Kasumi-1 (cell line): ENCODE measurements around the gene C1orf167.

ENCODE experiments used
- DNase-seq, 2 experiments: peaks; one replicate each; lab custom pipeline; 2025; lab: John Stamatoyannopoulos, UW

C1orf167 gene

DNA sequence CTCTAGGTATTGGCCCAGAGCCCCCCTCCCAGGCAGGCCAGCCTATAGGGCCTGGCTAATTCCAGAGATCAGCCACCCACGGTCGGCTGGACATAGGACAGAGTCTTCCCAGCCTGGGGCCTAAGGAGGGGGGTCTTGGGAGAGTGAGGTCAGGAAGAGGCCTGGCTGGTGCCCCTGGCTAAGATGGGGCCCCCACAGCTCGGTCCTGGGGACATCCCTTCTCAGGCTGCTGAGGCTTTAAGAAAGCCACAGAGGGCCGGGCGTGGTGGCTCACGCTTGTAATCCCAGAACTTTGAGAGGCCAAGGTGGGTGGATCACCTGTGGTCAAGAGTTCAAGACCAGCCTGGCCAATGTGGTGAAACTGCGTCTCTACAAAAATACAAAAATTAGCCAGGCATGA lies 2.5 kb downstream of the C1orf167 start:
- DNase-seq = no peak

DNA sequence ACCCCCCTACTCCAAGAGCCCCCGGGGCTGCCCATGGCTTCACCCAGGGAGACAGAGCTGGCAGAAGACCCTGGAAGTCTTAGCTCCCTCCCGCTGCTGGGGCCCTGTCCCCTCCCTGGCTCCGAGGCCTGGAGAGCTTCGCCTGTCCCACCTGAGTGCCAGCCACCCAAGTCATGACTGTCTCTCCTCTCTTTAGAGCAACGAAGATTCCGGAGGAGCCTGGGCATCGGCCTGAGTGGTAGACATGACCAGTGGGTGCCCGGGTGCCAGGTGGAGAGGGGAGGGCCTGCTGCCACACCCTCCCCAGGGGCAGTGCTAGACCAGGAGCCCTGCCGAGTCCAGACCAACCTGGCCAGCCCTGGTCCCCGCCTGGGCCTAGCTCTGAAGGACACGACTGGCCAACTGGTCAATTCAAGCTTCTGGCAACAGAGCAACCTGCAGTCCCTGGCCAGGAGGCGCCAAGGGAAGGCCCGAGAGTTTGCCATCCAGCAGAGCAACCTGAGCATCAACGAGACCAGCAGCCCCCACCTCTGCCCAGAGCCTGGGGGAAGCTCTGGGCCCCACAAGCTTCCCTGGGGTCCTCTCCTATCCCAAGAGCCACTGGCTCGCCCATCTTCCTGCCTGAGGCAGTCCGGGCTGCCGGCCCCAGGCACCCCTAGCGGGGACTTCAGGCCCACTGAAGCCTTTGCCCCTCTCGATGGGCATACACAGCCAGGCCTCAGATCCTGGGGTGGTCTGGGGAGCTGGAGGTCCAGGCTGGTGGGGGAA lies 3.9 kb downstream of the C1orf167 start:
- no peak for DNase-seq

DNA sequence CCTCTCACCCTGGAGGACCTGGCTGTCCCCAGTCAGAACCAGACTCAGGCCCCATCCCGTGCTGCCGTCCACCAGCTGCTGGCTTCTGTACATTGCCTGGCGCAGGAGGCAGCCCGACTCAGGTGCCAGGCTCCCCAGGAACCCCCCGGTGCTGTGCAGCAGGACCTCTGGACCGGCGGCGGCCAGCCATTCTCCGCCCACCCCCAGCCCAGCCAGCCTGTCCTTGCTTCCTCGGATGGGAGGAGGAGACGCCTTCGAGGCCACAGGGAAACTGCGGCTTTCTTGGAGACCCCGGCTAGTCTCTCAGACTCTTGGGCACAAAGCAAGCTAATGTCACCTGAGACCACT lies 4.4 kb downstream of the C1orf167 start:
- no peak for DNase-seq

DNA sequence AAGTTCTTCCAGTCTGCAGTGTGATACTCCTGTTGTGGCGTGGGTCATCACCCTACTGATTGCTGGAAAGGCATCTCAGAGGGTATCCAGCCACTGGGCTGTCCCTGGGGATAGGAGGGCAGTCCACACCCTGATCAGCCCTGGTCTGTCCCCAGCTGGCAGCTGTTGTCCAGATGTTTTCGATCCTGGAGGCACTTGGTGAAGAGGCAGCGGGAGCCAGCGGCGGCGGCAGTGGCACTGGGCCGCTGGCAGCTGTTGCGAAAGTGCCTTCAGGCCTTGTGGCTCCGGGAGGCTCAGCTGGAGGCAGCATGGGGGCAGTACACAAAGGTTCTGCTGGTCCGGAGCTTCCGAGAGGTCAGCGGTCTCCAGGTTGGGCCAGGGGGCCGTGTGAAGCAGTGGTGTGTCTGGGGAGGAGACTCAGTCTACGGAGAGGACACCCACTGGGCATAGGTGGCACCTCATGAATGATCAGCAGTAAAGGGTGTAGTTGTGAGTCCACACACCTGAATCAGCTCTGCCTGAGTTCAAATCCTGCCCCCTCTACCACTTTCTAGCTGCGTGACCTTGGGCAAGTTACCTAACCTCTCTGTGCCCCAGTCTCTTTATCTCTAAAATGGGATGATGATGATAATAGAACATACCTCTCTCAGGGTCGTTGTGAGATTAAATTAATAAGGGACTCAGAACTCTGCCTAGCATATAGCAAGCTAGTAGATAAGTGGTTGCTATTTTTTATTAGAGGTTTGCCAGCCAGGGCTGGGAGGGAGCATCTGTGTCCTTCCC lies 6.1 kb downstream of the C1orf167 start:
- no peak for DNase-seq

DNA sequence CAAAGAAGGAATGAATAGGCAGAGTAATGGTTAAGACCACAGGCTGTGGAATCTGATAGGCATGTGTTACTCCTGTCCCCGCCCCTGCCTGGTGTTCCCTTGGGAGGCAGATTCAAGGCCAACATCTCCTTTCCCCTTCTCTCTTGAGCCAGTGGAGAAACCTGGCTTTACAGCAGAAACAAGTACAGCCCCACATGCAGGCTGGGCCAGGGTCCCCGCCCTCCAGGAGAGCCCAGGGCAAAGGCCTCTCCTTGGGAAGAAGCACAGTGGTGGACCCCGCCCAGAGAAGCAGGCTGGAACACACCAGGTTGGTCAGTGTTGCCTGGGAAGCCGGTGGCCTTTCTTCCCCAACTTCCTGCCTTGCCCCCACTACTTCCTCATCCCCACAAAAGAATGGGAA lies 6.8 kb downstream of the C1orf167 start:
- no peak for DNase-seq

DNA sequence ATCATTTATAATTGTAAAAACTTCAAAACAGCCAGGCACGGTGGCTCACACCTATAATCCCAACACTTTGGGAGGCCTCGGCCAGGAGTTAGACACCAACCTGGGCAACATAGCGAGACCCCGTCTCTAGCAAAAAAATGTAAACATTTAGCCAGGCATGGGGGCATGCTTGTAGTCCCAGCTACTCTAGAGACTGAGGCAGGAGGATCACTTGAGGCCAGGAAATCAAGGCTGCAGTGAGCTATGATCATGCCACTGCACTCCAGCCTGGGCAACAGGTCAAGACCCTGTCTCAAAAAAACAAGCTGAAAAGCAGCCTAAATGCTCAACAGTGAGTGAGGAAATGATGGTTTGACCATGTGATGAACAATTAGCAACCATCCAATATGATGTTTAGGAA lies 7.3 kb downstream of the C1orf167 start:
- DNase-seq = no peak

DNA sequence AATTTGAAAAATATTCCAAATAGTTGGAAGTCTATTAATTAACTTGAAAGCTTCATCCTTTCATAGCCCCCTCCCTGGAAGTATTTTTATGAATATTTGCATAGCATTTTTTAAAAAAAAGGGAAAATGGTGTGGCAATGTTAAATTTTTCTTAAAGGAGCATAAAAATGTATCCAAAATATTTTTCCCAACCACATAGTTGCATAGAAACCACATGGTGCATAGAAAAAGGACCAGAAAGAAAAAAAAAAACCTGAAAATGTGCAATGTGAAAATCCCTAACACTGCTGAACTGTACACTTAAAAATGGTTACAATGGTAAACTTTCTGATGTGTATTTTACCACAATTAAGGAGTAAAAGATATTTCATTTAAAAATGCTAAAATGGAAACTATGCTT lies 8.0 kb downstream of the C1orf167 start:
- DNase-seq = no peak

DNA sequence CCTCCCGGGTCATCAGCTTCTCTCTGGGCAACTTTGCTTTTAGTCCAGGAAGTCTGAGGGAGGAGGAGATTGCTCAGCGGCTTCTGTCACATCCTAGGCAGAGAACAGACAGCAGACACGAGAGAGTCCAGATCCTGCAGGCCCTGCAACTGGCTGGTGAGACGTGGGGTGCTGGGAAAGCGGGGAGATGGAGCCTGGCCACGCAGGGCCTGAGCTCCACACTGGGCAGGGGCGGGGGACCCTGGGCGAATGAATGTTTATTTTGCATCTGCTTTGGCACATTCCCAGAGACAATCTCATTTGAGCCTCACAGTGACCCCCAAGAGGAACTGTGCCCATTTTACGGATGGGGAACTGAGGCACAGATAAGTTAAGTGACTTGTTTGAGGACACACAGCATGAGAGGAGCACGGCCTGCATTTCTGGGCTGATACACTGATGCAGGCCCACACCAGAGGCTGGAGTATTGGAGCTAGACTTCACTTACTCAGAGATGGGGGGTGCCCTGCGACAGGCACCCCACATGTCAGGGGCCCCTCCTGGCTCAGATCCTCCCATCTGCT lies 9.6 kb downstream of the C1orf167 start:
- DNase-seq = no peak

DNA sequence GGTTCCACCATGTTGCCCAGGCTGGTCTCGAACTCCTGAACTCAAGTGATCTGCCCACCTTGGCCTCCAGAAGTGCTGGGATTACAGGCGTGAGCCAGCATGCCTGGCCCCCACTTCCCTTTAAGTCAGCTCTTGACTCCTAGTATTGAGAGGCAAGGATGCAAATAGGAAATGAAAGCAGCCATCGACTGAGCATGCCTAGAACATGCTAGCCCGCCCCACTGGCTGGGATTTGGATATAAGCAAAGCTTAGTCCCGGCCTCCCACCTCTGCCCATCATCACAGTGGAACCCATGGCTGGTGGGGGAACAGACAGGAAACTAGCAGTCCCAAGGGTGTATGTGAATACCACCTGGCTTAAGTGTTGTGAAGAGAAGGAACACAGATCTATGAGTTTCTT lies 10.5 kb downstream of the C1orf167 start:
- DNase-seq = no peak

DNA sequence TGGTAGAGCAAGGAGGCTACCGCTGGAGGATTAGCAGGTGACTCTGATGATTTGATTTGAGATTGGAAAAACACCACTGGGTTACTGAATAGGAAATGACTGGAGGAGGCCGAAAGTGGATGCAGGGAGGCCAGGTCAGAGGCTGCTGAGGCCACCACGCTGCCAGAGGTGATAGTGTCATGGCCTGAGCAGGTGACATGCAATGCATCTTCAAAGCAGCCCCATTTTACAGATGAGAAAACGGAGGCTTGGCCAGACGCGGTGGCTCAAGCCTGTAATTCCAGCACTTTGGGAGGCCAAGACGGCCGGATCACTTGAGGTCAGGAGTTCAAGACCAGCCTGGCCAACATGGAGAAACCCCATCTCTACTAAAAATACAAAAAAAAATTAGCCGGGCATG lies 12.8 kb downstream of the C1orf167 start:
- no peak for DNase-seq

DNA sequence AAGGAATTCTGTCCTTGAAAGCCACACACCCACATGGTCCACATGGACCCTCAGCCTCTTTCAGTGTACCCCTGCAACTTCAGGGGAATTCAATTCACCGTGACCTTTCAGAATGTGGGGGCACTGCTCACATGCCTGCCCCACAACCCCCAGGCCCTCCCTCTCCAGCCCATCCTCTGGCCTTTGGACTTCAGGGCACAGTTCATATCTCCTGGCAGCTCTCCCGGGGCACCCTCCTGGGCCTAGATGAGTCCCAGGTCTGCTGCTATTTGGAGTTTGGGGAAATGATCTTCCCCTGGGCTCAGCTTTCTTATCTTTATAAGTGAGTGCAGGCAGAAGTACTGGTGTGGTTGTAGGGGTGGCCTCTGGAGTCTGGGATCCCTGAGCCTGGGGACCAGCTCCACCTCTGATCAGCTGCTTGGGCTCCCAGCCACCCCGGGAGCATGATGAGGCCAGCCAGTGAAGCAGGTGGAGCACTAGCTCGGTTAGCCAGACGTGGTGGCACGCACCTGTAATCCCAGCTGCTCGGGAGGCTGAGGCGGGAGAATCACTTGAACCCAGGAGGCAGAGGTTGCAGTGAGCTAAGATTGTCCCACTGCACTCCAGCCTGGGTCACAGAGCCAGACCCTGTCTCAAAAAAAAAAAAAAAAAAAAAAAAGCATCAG lies 15.8 kb downstream of the C1orf167 start:
- no peak for DNase-seq

DNA sequence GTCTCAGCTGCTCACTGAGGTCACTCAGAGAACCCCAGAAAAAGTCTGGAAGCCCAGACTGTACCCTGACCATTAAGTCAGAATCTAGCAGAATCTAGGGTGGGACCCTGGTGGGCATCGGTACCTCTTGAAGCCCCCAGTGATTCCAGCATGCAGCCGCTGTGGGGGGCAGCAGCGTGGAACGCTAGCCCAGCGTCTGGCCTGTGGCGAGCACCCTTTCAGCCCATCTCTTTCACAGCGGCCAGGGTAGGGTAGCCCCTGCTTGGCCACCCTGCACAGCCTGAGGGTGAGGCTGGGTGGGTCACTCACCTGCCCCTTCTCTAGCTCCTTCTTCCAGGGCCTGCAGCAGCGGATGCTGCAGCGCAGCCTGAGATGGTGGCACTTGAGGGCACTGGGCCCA lies 16.3 kb downstream of the C1orf167 start:
- DNase-seq = no peak

DNA sequence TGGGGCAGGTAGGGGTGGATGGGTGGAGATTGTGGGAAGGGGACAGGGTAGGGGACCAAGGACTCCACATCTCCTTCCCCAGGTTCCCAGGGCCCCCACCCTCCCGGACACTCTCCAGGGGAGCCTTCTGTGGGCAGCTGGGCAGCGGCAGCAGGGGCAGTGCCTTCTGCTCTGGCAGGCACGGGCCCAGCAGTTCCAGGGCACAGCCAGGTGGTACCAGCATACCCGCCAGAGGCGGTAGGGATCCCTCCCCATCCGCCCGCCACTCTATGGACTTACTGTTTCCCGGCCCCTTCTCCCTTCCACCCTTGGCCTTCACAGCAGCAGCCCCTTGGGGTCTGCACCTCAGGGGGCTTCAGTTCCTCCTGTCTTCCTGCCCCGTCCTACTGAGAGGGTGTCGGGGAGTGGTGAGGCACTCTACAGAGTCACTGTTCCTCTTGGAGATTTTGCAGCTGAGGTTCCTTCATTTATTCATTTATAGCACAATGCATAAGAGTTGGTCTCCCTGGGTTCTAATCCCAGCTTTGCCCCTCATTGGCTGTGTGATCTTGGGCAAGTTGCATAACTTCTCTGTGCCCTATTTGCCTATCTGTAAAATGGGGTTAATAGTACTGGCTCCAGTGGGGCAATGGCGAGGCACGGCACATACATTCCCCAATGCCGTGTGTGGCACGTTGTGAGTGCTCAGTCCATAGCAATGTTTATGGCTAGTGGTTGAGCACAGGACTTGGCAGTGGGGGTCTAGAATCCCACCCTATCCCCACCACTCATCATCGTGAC lies 17.0 kb downstream of the C1orf167 start:
- DNase-seq = no peak

DNA sequence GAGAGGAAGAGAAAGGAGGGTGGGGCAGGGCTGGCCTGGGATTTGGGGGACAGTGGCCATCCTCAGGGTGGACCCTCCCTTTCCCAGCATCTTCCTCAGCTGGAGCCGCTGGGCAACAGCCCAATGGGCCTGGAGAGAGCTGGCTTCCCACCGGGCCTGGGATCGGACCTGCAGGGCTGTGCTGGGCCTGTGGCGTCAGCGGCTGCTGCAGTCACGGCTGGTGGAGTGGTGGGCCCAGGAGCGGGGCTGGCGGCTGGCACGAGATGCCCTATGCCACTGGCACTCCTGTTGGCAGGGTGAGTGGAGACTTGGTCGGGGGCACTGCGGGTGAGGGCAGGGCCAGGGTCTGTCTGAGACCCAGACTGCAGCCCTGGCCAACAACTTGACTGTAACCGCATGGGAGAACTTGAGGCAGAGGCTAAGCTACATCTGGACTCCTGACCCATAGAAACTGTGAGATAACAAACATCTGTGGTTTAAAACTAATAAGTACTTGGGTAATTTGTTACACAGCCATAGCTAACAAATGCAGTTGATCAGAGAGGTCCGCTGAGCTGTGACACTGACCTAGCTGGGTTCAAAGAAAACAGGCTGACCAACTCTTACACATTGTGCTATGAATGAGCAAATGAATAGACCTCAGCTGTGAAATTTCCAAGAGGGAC lies 17.9 kb downstream of the C1orf167 start:
- DNase-seq = no peak

DNA sequence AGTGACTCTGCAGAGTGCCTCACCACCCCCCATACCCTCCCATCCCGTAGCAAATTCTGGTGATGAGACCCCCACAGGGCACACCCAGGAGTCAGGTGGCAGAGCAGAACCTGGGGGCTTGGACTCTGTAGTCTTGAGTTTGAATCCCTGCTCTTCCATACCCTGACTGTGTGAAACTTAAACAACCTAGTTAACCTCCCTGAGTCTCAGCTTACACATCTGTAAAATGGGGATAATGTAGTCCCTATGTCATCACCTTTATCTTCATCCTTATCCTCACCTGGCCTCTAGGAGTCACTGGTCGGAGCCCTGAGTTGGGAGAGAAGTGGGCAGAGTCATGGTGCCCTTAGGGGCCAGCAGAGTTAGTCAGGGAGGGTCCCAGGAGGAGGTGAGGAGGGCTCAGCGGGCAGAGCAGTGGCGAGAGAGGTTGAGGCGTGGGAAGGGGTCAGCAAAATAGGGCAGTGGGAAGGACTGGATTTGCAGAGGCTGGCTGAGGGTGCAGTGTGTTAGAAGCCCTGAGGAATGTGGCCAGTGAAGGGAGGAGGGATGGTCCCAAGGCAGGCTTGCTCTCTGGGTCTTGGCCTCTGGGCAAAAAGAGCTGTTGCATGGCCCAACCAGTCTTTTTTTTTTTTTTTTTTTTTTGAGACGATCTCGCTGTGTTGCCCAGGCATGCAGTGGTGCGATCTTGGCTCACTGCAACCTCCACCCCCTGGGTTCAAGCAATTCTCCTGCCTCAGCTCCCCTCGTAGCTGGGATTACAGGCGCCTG lies 18.6 kb downstream of the C1orf167 start:
- no peak for DNase-seq

DNA sequence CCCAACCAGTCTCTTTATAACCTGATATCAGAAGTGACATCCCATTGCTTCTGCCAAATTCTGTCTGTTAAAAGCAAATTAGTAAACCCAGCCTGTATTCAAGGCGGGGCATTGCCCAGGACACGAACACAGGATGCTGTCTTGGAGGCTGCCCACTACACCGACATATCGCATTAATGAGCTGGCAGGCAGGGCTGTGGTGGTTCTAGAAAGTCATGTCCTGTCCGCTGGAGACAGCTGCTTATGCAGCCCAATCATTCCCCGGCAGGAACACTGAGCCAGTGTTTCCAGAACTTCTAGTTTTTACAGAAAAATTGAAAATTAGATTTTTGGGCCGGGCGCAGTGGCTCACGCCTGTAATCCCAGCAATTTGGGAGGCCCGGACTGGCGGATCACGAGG lies 19.3 kb downstream of the C1orf167 start:
- DNase-seq = no peak

DNA sequence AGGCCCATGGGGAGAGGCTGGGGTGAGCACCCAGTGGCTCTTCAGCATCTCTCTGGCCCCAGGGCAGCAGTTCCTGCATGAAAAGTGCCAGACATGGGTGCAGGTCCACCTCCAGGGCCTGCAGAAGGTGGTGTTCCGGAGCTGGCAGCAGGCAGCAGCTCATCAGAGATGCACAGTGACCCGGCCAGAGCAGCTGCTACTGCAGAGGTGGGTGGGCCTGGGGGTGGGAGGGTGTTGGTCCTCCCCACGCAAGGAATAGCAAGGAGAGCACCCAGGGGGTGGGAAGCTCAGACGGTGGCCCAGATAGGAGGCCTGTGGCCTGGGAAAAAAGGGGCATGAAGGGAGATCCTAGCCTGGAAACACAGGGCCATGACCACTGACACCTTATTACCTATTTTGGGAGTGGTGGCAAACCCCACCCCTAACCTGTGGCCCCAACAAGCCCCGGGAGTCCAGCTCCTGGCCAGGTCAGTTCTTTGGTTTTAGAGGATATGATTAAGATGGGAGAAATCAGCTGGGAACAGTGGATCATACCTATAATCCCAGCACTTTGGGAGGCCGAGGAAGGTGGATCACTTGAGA lies 20.2 kb downstream of the C1orf167 start:
- no peak for DNase-seq

DNA sequence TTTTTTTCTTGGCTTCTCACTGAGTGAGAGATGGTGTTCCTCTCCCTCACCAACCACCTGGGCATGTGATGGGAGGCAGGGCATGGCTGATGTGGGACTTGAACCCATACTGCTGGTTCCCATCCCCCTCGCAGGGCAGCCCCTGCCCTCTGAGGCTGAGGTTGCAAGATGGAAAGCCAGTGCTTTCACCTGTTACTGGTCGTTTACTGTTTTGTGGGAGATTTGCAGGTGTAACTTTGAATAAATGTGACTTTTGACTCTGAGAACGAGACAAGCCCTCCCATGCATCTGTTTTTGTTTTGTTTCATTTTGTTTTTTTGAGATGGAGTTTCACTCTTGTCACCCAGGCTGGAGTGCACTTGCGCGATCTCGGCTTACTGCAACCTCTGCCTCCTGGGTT lies 21.6 kb downstream of the C1orf167 start:
- no peak for DNase-seq

DNA sequence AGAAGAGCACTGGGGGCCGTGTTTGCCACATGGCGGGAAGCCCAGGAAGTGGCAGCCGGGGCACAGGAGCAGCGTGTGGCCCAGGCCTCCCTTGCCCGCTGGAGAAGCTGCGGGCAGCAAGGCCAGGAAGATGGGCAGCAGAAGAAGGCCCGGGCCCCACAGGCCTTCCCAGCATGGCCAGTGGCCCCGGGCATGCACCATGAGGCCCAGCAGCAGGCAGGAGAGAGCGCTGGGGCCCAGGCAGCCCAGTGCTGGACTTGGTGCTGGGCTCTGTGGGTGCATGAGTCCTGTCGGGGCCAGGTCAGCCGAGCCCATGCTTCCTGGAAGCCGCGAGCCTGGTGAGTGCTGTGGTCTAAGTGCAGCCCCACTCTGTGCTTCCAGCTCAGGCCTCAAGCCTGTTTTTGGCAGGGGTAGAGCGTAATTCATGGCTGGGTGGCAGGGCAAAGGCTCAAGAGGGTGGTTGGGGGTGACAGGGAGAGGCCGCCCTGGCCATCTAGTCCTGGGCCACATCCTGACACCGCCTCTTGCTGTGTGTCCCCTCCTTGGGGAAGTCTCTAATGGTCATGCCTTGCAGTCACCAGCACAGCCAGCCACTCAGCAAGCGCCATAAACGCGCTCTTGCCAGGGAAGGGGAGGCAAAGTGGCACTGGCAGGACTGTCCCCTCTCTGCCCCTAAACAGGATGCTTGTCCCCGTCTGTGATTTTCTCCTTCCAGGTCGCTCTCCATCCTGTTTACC lies 22.4 kb downstream of the C1orf167 start:
- no peak for DNase-seq
